Nephron progenitor cell (in vitro differentiated cells): Measurements from ENCODE around the gene SIPA1L3.

Source experiments
- DNase-seq: peaks from one replicate; pipeline ENCODE4 v3.0.0; 2021
- H3K27ac Mint-ChIP-seq: 2 replicates; pipeline ENCODE4 v1.8.0; 2021; ENCODE audit warnings: mild to moderate bottlenecking, moderate library complexity, mixed read lengths
- H3K27me3 Mint-ChIP-seq: 2 replicates; pipeline ENCODE4 v1.8.0; 2021; ENCODE audit warnings: mild to moderate bottlenecking, low read depth, mixed read lengths; ENCODE audit not compliant: poor library complexity
- H3K36me3 Mint-ChIP-seq: 2 replicates; pipeline ENCODE4 v1.8.0; 2021; ENCODE audit warnings: low read depth, mixed read lengths
- H3K4me1 Mint-ChIP-seq: 2 replicates; pipeline ENCODE4 v1.8.0; 2021; ENCODE audit warnings: mixed read lengths
- H3K4me3 Mint-ChIP-seq: 2 replicates; pipeline ENCODE4 v1.8.0; 2021; ENCODE audit warnings: mild to moderate bottlenecking, moderate library complexity, mixed read lengths
- H3K9me3 Mint-ChIP-seq: 2 replicates; pipeline ENCODE4 v1.8.0; 2021; ENCODE audit warnings: mild to moderate bottlenecking, moderate library complexity, mixed read lengths
- TF ChIP-seq, protein P1 (sequence below): fragments of 200-600 bp; sonication (generic); IDR thresholded peaks from 2 replicates; pipeline ENCODE4 v1.5.0; 2021; ENCODE audit warnings: antibody characterized with exemption

The SIPA1L3 gene

DNA sequence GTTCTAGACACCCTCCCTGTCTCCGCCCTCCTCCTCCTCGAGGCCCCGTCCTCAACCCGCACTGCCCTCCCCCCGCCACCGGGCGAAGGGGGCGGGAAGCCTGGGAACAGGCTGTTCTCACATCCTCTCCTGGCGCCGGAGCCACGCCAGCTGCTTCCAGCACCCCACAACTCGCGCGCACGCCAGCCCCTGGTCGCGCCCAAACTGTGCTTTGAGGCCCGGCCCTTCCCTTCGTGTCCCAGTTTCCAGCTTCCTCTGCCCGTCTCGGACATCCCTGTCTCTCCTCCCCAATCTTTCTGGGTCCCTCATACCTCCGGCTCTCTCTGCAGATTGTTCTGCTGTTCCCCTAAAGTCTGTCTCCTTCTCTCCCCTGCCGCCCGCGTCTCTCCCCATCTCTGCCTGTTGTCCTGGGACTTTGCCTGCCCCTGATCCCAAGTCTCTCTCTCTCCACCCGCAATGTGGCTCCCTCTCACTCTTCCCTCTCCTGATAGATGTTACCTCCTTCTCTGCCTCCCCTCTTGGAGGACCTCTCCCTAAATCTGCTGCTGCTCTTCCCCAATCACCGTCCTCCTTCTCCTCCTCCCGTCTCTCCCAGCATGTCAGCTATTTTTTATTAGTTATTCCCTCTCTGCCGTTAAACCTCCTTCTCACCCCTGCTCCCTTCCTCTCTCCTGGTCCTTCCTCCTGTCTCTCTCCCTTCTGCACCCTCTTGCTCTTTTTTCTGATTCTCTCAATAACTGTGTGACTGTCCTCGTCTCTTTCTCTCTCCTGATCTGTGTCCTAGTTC lies 302.9 kb downstream of the SIPA1L3 start:
- peak overlapping the region; percentile 81 for H3K4me3 Mint-ChIP-seq
- peak overlapping the region; percentile 8 for H3K27ac Mint-ChIP-seq
- peak; percentile 57 for DNase-seq
- no peaks in the 10 kb centered on the region for H3K9me3 Mint-ChIP-seq
- H3K36me3 Mint-ChIP-seq = peaks cover 10% of the 10 kb centered on the region
- peaks cover 3% of the 10 kb centered on the region for H3K27me3 Mint-ChIP-seq
- peaks cover 59% of the 10 kb centered on the region for H3K4me1 Mint-ChIP-seq
- TF ChIP-seq, protein P1, sequence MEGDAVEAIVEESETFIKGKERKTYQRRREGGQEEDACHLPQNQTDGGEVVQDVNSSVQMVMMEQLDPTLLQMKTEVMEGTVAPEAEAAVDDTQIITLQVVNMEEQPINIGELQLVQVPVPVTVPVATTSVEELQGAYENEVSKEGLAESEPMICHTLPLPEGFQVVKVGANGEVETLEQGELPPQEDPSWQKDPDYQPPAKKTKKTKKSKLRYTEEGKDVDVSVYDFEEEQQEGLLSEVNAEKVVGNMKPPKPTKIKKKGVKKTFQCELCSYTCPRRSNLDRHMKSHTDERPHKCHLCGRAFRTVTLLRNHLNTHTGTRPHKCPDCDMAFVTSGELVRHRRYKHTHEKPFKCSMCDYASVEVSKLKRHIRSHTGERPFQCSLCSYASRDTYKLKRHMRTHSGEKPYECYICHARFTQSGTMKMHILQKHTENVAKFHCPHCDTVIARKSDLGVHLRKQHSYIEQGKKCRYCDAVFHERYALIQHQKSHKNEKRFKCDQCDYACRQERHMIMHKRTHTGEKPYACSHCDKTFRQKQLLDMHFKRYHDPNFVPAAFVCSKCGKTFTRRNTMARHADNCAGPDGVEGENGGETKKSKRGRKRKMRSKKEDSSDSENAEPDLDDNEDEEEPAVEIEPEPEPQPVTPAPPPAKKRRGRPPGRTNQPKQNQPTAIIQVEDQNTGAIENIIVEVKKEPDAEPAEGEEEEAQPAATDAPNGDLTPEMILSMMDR = no peak

DNA sequence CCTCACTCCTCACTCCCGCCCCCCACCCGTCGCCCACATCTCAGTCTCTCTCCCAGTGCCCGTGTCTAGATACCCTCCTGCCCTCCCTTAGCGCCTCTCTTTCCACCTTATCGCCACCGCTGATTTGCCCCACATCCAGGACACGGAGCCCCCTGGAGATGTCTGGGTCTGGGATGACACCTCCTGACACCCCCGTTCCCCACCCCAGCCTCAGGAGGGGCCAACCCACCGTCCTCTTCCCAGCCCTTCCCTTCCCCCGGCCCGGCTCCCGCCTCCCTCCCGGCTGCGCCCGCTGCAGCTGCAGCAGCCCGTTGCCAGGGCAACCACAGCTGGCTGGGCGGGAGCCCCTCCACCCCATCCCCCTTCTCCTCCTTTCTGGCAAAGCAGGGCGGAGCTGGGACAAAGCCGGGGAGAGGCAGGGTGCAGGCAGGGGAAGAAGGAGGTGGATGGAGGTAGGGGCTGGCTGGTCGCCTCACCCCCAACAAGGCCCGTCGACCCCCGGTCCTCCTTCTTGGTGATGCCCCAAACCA lies 303.5 kb downstream of the SIPA1L3 start:
- Mint-ChIP-seq H3K27ac (no peak overlapping the region), H3K4me3 (peak overlapping the region; percentile 81), H3K9me3 (no peaks in the 10 kb centered on the region), H3K4me1 (peaks cover 59% of the 10 kb centered on the region), H3K27me3 (peaks cover 3% of the 10 kb centered on the region), H3K36me3 (peaks cover 9% of the 10 kb centered on the region)
- DNase-seq = peak; percentile 88
- TF ChIP-seq, protein P1 = no peak

DNA sequence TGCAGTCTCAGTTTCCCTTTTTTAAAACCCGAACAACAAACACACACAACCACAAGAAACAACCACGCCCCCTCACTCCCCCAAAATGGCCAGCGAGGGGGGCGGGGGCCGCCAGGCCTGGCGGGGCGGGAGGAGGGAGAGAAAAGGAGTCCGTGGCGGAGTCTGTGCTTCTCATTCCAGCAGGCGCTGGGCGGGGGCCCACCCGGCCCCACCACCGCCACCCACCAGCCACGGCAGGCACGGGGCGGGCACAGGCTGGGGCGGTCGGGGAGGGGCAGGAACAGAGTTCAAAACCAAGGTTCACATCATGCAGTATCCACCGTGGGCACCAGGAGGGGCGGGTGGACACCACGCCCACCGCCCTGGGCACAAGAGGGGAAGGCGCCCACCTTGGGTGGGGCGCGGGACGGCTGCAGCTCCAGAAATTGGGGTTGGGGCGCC lies 304.2 kb downstream of the SIPA1L3 start:
- Mint-ChIP-seq H3K9me3 (no peaks in the 10 kb centered on the region), H3K4me3 (peak overlapping the region; percentile 81), H3K36me3 (peaks cover 14% of the 10 kb centered on the region), H3K4me1 (peaks cover 56% of the 10 kb centered on the region), H3K27ac (no peak overlapping the region), H3K27me3 (peaks cover 3% of the 10 kb centered on the region)
- TF ChIP-seq, protein P1 = peak; percentile 25
- DNase-seq = peak; percentile 45

DNA sequence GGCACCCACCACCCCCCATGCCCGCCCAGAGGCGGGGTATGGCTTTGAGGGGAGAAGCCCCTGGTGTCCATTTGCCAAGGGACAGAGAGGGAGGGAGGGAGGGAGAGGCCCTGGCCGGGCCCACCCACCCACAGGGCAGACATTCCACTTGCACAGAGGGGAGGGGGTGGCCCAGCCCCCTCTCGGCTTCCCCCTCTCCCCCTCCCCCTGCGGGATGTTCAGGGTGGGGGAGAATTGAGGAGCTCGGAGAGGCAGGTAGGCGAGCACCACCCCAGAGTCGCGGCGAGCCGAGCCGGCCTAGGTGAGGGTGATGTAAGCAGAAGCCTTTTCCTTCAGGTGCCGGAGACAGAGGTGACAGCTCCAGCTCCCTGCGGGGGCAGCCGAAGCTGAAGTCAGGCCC lies 304.8 kb downstream of the SIPA1L3 start:
- no peaks in the 10 kb centered on the region for H3K9me3 Mint-ChIP-seq
- H3K4me3 Mint-ChIP-seq = peak overlapping the region; percentile 34
- no peak overlapping the region for H3K27ac Mint-ChIP-seq
- peaks cover 3% of the 10 kb centered on the region for H3K27me3 Mint-ChIP-seq
- TF ChIP-seq, protein P1 = no peak
- peaks cover 14% of the 10 kb centered on the region for H3K36me3 Mint-ChIP-seq
- no peak for DNase-seq
- H3K4me1 Mint-ChIP-seq = peaks cover 54% of the 10 kb centered on the region

DNA sequence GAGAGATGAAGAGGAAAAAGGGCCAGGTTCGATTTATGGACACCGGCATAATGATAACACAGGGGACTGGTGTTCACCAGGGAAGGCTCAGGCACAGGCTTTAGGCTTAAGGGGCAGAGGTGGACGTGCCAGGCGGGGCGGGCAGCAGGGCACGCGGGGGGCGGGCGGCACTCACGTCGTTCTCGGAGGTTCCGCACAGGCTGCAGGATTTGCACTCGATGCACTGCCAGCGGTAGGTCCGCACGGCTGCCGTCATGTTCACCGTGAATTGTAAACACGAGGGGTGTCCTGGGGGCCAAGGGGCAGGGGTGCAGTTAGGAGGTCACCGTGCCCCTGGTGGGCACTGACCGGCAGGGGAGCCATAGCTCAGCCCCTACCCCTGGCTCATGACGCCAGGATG lies 306.5 kb downstream of the SIPA1L3 start:
- DNase-seq = no peak
- Mint-ChIP-seq H3K36me3 (peaks cover 17% of the 10 kb centered on the region), H3K9me3 (no peaks in the 10 kb centered on the region), H3K4me3 (no peak overlapping the region), H3K27me3 (peaks cover 3% of the 10 kb centered on the region), H3K27ac (no peak overlapping the region), H3K4me1 (peaks cover 44% of the 10 kb centered on the region)
- TF ChIP-seq, protein P1 = no peak
